Measurements from ENCODE around the gene PDE6G. TPM values are rescaled to one million over a fixed set of nuclear protein-coding genes. Genes with fewer than 3 reads are reported as not detected.
A peak's percentile ranks its signal among the peaks of the same experiment; 100 is the strongest.
"Not testable (repeated sequence)": the region's sequence is repeated elsewhere in the genome, so short reads cannot be mapped to it uniquely, and the experiment has no call there.

PDE6G gene
- total and polyA plus RNA-seq, 4 donors: 0.43 to 0.58 TPM; not detected in 2

DNA sequence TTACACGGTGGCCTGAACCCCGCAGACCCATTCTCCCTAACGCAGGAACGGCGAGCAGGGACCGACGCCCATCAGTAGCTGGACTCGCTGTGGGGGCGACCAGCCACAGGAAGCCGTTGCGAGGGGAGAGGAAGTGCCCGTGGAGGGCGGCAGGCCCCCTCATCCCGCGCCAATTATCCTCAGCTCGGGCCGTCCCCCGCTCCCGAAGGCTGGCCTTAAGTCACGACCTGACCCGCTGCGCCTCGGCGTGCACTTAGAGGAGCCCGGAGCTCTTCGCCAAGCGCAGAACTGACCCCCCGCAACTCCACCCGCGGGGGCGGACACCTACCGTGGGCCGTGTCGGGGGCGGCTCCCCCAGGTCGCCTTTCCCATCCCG lies 26.9 kb upstream of the PDE6G start:
- Histone ChIP-seq H3K9me3 (ENCODE audit: control insufficient read depth, low read length) (no peaks in the 10 kb centered on the region), H3K4me3 (ENCODE audit: low read length in 2 of 2) (peak overlapping the region; percentile 67 to 97), H3K27me3 (ENCODE audit: control insufficient read depth in 1 of 2, insufficient read depth in 2 of 2, low read length in 1 of 2) (no peaks in the 10 kb centered on the region), H3K4me1 (ENCODE audit: control insufficient read depth in 1 of 2, insufficient read depth in 2 of 2, low read length in 2 of 2) (no peaks in the 10 kb centered on the region), H3K27ac (ENCODE audit: low read depth in 1 of 2, low read length in 2 of 2) (peak overlapping the region in 1 of 2 donors; percentile 8), H3K36me3 (ENCODE audit: control insufficient read depth in 1 of 2, insufficient read depth in 2 of 2, low read length in 1 of 2) (no peaks in the 10 kb centered on the region)
- ATAC-seq (ENCODE audit: low FRiP score) (no peak), DNase-seq (no peak)
- WGBS, 2 donors: 0 to 1% methylated on average over 37 of the region's 37 CpGs
- intact Hi-C loops (cut with DNase I): no loop called here

GRCh38 chr17:81682565-81683207 lies 26.3 kb upstream of the PDE6G start:
- H3K4me1 ChIP-seq (ENCODE audit: control insufficient read depth in 1 of 2, insufficient read depth in 2 of 2, low read length in 2 of 2): no peaks in the 10 kb centered on the region
- intact Hi-C loops (cut with DNase I): no loop called here
- no peaks in the 10 kb centered on the region for H3K36me3 ChIP-seq (ENCODE audit: control insufficient read depth in 1 of 2, insufficient read depth in 2 of 2, low read length in 1 of 2)
- peak overlapping the region; percentile 67 to 97 for H3K4me3 ChIP-seq (ENCODE audit: low read length in 2 of 2)
- H3K27me3 ChIP-seq (ENCODE audit: control insufficient read depth in 1 of 2, insufficient read depth in 2 of 2, low read length in 1 of 2): no peaks in the 10 kb centered on the region
- no peak for DNase-seq
- H3K9me3 ChIP-seq (ENCODE audit: control insufficient read depth, low read length): no peaks in the 10 kb centered on the region
- WGBS, 2 donors: 27 to 28% methylated on average over 19 of the region's 19 CpGs
- no peak overlapping the region for H3K27ac ChIP-seq (ENCODE audit: low read depth in 1 of 2, low read length in 2 of 2)
- ATAC-seq (ENCODE audit: low FRiP score): no peak

GRCh38 chr17:81681672-81682071 lies 25.3 kb upstream of the PDE6G start:
- Histone ChIP-seq H3K27me3 (ENCODE audit: control insufficient read depth in 1 of 2, insufficient read depth in 2 of 2, low read length in 1 of 2) (no peaks in the 10 kb centered on the region), H3K4me3 (ENCODE audit: low read length in 2 of 2) (no peak overlapping the region), H3K27ac (ENCODE audit: low read depth in 1 of 2, low read length in 2 of 2) (no peak overlapping the region), H3K9me3 (ENCODE audit: control insufficient read depth, low read length) (no peaks in the 10 kb centered on the region), H3K36me3 (ENCODE audit: control insufficient read depth in 1 of 2, insufficient read depth in 2 of 2, low read length in 1 of 2) (no peaks in the 10 kb centered on the region), H3K4me1 (ENCODE audit: control insufficient read depth in 1 of 2, insufficient read depth in 2 of 2, low read length in 2 of 2) (no peaks in the 10 kb centered on the region)
- intact Hi-C loops (cut with DNase I): no loop called here
- DNase-seq: no peak
- WGBS, 2 donors: 64 to 71% methylated on average over 17 of the region's 17 CpGs
- ATAC-seq (ENCODE audit: low FRiP score): no peak

GRCh38 chr17:81680150-81680549 lies 23.8 kb upstream of the PDE6G start:
- no peaks in the 10 kb centered on the region for H3K27me3 ChIP-seq (ENCODE audit: control insufficient read depth in 1 of 2, insufficient read depth in 2 of 2, low read length in 1 of 2)
- intact Hi-C loops (cut with DNase I): no loop called here
- ATAC-seq (ENCODE audit: low FRiP score): no peak
- H3K4me1 ChIP-seq (ENCODE audit: control insufficient read depth in 1 of 2, insufficient read depth in 2 of 2, low read length in 2 of 2): no peaks in the 10 kb centered on the region
- no peaks in the 10 kb centered on the region for H3K36me3 ChIP-seq (ENCODE audit: control insufficient read depth in 1 of 2, insufficient read depth in 2 of 2, low read length in 1 of 2)
- no peak overlapping the region for H3K4me3 ChIP-seq (ENCODE audit: low read length in 2 of 2)
- WGBS, 2 donors: 84 to 85% methylated on average over 11 of the region's 11 CpGs
- DNase-seq: no peak
- H3K9me3 ChIP-seq (ENCODE audit: control insufficient read depth, low read length): no peaks in the 10 kb centered on the region
- H3K27ac ChIP-seq (ENCODE audit: low read depth in 1 of 2, low read length in 2 of 2): no peak overlapping the region

- intact Hi-C loops (cut with DNase I): no loop called here
- ATAC-seq (ENCODE audit: low FRiP score): no peak
- no peaks in the 10 kb centered on the region for H3K9me3 ChIP-seq (ENCODE audit: control insufficient read depth, low read length)
These were observed 20.6 kb upstream of the PDE6G start for GRCh38 chr17:81676906-81677305.

DNA sequence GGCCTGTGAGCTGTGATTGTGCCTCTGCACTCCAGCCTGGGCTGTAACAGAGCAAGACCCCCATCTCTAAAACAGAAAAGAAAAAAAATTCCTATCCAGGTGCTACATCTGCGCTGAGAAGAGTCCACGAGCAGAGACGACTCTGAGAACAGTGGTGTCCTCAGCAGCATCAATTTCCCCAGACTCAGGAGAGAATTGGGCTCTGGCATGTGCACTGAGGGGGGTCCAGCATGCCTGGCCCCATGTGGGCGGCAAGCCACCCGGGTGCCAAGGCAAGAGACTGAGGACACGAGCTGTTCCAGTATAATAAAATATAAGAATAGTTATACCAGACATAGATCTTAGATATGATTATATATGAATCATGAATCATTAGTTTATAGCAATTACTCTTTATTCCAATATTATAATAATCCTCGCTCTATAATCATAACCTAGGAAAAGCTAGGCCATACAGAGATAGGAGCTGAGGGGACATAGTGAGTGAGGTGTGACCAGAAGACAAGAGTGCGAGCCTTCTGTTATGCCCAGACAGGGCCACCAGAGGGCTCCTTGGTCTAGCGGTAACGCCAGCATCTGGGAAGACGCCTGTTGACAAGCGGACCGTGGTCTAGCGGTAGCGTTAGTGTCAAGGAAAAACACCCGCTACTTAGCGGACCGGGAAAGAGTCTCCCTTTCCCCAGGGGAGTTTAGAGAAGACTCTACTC lies 19.3 kb upstream of the PDE6G start:
- H3K9me3 ChIP-seq (ENCODE audit: control insufficient read depth, low read length); H3K4me3 ChIP-seq (ENCODE audit: low read length in 2 of 2); H3K4me1 ChIP-seq (ENCODE audit: control insufficient read depth in 1 of 2, insufficient read depth in 2 of 2, low read length in 2 of 2); intact Hi-C loops (cut with DNase I); ATAC-seq (ENCODE audit: low FRiP score); H3K27ac ChIP-seq (ENCODE audit: low read depth in 1 of 2, low read length in 2 of 2); H3K27me3 ChIP-seq (ENCODE audit: control insufficient read depth in 1 of 2, insufficient read depth in 2 of 2, low read length in 1 of 2); DNase-seq; H3K36me3 ChIP-seq (ENCODE audit: control insufficient read depth in 1 of 2, insufficient read depth in 2 of 2, low read length in 1 of 2): not testable (repeated sequence)
- 39% methylated on average over 18 of the region's 18 CpGs for WGBS, 2 donors

More at GRCh38 chr17:81676906-81677305, 20.6 kb upstream of the PDE6G start:
- Histone ChIP-seq H3K4me1 (ENCODE audit: control insufficient read depth in 1 of 2, insufficient read depth in 2 of 2, low read length in 2 of 2) (no peaks in the 10 kb centered on the region), H3K27me3 (ENCODE audit: control insufficient read depth in 1 of 2, insufficient read depth in 2 of 2, low read length in 1 of 2) (no peaks in the 10 kb centered on the region), H3K36me3 (ENCODE audit: control insufficient read depth in 1 of 2, insufficient read depth in 2 of 2, low read length in 1 of 2) (no peaks in the 10 kb centered on the region), H3K27ac (ENCODE audit: low read depth in 1 of 2, low read length in 2 of 2) (no peak overlapping the region), H3K4me3 (ENCODE audit: low read length in 2 of 2) (no peak overlapping the region)
- 73 to 86% methylated on average over 17 of the region's 17 CpGs for WGBS, 2 donors
- DNase-seq: no peak

DNA sequence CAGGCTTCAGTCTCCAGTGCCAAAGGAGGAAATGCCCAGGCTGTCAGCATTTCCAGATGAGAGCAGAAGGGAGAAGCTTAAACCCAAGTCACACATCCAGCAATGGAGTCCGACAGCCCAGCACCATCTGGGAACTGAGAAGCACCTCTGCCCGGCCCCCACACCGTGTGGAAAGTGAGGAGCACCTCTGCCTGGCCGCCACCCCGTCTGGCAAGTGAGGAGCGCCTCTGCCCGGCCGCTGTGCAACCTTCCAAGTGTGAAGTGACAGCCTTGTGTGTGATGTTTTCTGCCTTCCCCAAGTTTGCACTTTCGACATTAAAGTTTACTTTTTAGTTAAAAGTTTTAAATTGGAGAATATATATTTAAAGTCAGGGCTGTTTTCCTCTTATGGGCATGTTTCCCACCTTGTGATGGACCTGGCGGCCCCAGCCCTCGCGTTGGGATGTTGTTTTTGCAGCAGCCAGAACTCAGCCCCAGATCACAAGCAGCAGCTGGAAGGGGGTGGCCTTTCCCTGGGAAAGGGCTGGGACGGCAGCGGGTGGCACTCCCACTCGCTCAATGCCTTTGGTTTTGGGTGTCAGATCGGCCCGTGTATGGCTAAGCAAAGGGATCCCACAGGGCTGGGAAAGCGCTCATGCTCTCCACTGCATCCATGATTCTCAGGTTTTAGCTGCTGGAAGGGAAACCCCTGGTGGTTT lies 17.4 kb upstream of the PDE6G start:
- intact Hi-C loops (cut with DNase I): no loop called here
- Histone ChIP-seq H3K36me3 (ENCODE audit: control insufficient read depth in 1 of 2, insufficient read depth in 2 of 2, low read length in 1 of 2) (no peaks in the 10 kb centered on the region), H3K9me3 (ENCODE audit: control insufficient read depth, low read length) (no peaks in the 10 kb centered on the region), H3K27me3 (ENCODE audit: control insufficient read depth in 1 of 2, insufficient read depth in 2 of 2, low read length in 1 of 2) (no peaks in the 10 kb centered on the region), H3K4me3 (ENCODE audit: low read length in 2 of 2) (no peak overlapping the region), H3K27ac (ENCODE audit: low read depth in 1 of 2, low read length in 2 of 2) (no peak overlapping the region), H3K4me1 (ENCODE audit: control insufficient read depth in 1 of 2, insufficient read depth in 2 of 2, low read length in 2 of 2) (no peaks in the 10 kb centered on the region)
- no peak for DNase-seq
- ATAC-seq (ENCODE audit: low FRiP score): no peak
- WGBS, 2 donors: 77 to 78% methylated on average over 18 of the region's 18 CpGs

GRCh38 chr17:81672954-81673353 lies 16.6 kb upstream of the PDE6G start:
- H3K36me3 ChIP-seq (ENCODE audit: control insufficient read depth in 1 of 2, insufficient read depth in 2 of 2, low read length in 1 of 2): no peaks in the 10 kb centered on the region

More at GRCh38 chr17:81672954-81673353, 16.6 kb upstream of the PDE6G start:
- intact Hi-C loops (cut with DNase I): no loop called here
- no peak for ATAC-seq (ENCODE audit: low FRiP score)
- Histone ChIP-seq H3K27ac (ENCODE audit: low read depth in 1 of 2, low read length in 2 of 2) (no peak overlapping the region), H3K27me3 (ENCODE audit: control insufficient read depth in 1 of 2, insufficient read depth in 2 of 2, low read length in 1 of 2) (no peaks in the 10 kb centered on the region), H3K4me3 (ENCODE audit: low read length in 2 of 2) (no peak overlapping the region), H3K9me3 (ENCODE audit: control insufficient read depth, low read length) (no peaks in the 10 kb centered on the region), H3K4me1 (ENCODE audit: control insufficient read depth in 1 of 2, insufficient read depth in 2 of 2, low read length in 2 of 2) (no peaks in the 10 kb centered on the region)
- DNase-seq: no peak
- whole genome bisulfite sequencing, 2 donors: 86% methylated on average over 16 of the region's 16 CpGs
